Measurements from ENCODE around the gene BEND7. TPM values are rescaled to one million over a fixed set of nuclear protein-coding genes. Genes with fewer than 3 reads are reported as not detected.

Gene BEND7
- total RNA-seq, 1 experiment from 2014 or later, result 14.8 TPM

- H3K27ac ChIP-seq (ENCODE audit: low read depth, low read length, poor library complexity, severe bottlenecking), result no peak overlapping the region
- ChIA-PET POLR2A (ENCODE audit: low non-redundant PET) (no interaction called here), CTCF (no interaction called here)
- H3K36me3 ChIP-seq (ENCODE audit: insufficient read depth, low read length, poor library complexity, severe bottlenecking), result no peaks in the 10 kb centered on the region
- DNase-seq (ENCODE audit: low spot score), result no peak
- H3K4me1 ChIP-seq (ENCODE audit: insufficient read depth, low read length, poor library complexity, severe bottlenecking), result no peaks in the 10 kb centered on the region
- BruUV-seq (replicated peaks), result no TSS peak
- H3K4me3 ChIP-seq (ENCODE audit: low read depth, low read length, poor library complexity, severe bottlenecking), result no peak overlapping the region
- intact Hi-C loops (cut with micrococcal nuclease; ENCODE audit: unreplicated experiment), result no loop called here
- TF ChIP-seq CTCF (conservative IDR thresholded peaks at IDR 0.05; ENCODE audit: low read depth, low read length), result no peak
- no peak for TF ChIP-seq EZH2 (IDR thresholded peaks at IDR 0.05; ENCODE audit: borderline replicate concordance, low read depth, low read length, poor library complexity, severe bottlenecking)
- no peaks in the 10 kb centered on the region for H3K27me3 ChIP-seq (replicated peaks; ENCODE audit: insufficient read depth, low read depth, low read length, poor library complexity)
- peaks cover 6% of the 10 kb centered on the region for H3K9me3 ChIP-seq (ENCODE audit: low read depth, low read length, poor library complexity, severe bottlenecking)
These were observed 132.4 kb downstream of the BEND7 start for GRCh38 chr10:13396369-13396768.

DNA sequence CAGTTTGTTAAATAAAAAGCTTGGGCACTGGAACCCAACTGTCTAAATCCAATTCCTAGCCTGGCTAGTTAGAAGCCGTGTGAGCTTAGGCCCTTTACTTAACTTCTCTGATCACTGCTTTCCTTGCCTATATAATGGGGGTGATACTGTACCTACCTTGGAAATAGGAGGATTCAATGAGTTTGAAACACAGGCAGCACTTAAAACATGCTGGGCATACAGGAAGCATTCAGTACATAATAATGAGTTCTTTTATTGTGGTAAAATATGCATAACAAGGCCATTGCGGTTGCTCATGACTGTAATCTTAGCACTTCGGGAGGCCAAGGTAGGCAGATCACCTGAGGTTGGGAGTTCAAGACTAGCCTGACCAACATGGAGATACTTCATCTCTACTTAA, 133.3 kb downstream of the BEND7 start:
- DNase-seq (ENCODE audit: low spot score), result no peak
- no peaks in the 10 kb centered on the region for H3K27me3 ChIP-seq (replicated peaks; ENCODE audit: insufficient read depth, low read depth, low read length, poor library complexity)
- H3K4me3 ChIP-seq (ENCODE audit: low read depth, low read length, poor library complexity, severe bottlenecking), result no peak overlapping the region
- no peaks in the 10 kb centered on the region for H3K36me3 ChIP-seq (ENCODE audit: insufficient read depth, low read length, poor library complexity, severe bottlenecking)
- intact Hi-C loops (cut with micrococcal nuclease; ENCODE audit: unreplicated experiment), result no loop called here
- H3K27ac ChIP-seq (ENCODE audit: low read depth, low read length, poor library complexity, severe bottlenecking), result no peak overlapping the region
- POLR2A ChIA-PET (ENCODE audit: low non-redundant PET), result no interaction called here
- H3K4me1 ChIP-seq (ENCODE audit: insufficient read depth, low read length, poor library complexity, severe bottlenecking), result no peaks in the 10 kb centered on the region
- TF ChIP-seq CTCF (conservative IDR thresholded peaks at IDR 0.05; ENCODE audit: low read depth, low read length) (no peak), EZH2 (IDR thresholded peaks at IDR 0.05; ENCODE audit: borderline replicate concordance, low read depth, low read length, poor library complexity, severe bottlenecking) (no peak)
- no TSS peak for BruUV-seq (replicated peaks)
- CTCF ChIA-PET, result no interaction called here
- peaks cover 6% of the 10 kb centered on the region for H3K9me3 ChIP-seq (ENCODE audit: low read depth, low read length, poor library complexity, severe bottlenecking)

DNA sequence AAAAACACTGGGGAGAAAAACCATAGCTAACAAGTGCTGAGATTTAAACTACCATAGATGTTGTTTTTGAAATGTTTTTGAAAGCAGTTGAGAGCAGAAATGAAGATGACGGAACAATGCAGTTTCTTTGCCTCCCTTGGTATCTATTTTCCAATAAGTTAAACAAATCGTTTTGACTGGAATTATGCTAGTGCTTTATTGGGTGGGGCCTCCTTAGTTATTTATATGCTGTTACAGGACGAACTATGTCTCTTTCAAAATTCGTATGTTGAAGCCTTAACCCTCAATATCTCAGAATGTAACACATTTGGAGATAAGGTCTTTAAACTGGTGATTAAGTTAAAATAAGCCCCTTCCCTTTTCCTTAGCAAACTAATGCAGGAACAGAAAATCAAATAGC, 135.2 kb downstream of the BEND7 start:
- BruUV-seq (replicated peaks), result no TSS peak
- TF ChIP-seq EZH2 (IDR thresholded peaks at IDR 0.05; ENCODE audit: borderline replicate concordance, low read depth, low read length, poor library complexity, severe bottlenecking), result no peak
- no peak for TF ChIP-seq CTCF (conservative IDR thresholded peaks at IDR 0.05; ENCODE audit: low read depth, low read length)
- POLR2A ChIA-PET (ENCODE audit: low non-redundant PET), result no interaction called here

More for the DNA sequence above, 135.2 kb downstream of the BEND7 start:
- CTCF ChIA-PET, result no interaction called here
- DNase-seq (ENCODE audit: low spot score), result no peak
- Histone ChIP-seq H3K27me3 (replicated peaks; ENCODE audit: insufficient read depth, low read depth, low read length, poor library complexity) (no peaks in the 10 kb centered on the region), H3K27ac (ENCODE audit: low read depth, low read length, poor library complexity, severe bottlenecking) (no peak overlapping the region), H3K4me1 (ENCODE audit: insufficient read depth, low read length, poor library complexity, severe bottlenecking) (no peaks in the 10 kb centered on the region), H3K9me3 (ENCODE audit: low read depth, low read length, poor library complexity, severe bottlenecking) (no peaks in the 10 kb centered on the region), H3K4me3 (ENCODE audit: low read depth, low read length, poor library complexity, severe bottlenecking) (no peak overlapping the region), H3K36me3 (ENCODE audit: insufficient read depth, low read length, poor library complexity, severe bottlenecking) (no peaks in the 10 kb centered on the region)
- intact Hi-C loops (cut with micrococcal nuclease; ENCODE audit: unreplicated experiment), result no loop called here
